Kidney (tissue), 14 donors: ENCODE measurements around the gene GPATCH4. TPM values are rescaled to one million over a fixed set of nuclear protein-coding genes. Genes with fewer than 3 reads are reported as not detected.

ENCODE experiments used
- DNase-seq, 5 donors: peaks; one replicate each; pipeline ENCODE4 v3.0.0-alpha.2; 2013 to 2020
- FAIRE-seq: peaks from 2 replicates; lab custom pipeline; 2012; peaks lifted over from hg19 to GRCh38; lab: Jason Lieb, UNC
- H3K27ac ChIP-seq, 2 donors: one replicate each; pipeline ENCODE4 v1.7.0; 2013; ENCODE audit warnings: low read depth in 2 of 2, low read length in 2 of 2, inconsistent platforms in 1 of 2
- H3K27me3 ChIP-seq: one replicate; pipeline ENCODE4 v1.7.1; 2013; ENCODE audit warnings: low read length, inconsistent platforms; ENCODE audit not compliant: control insufficient read depth, insufficient read depth
- H3K36me3 ChIP-seq, 3 donors: one replicate each; pipeline versions ENCODE4 v1.7.0 to v1.7.1; 2013; ENCODE audit warnings: low read length in 3 of 3, control low read depth in 1 of 3, inconsistent platforms in 1 of 3; ENCODE audit not compliant: insufficient read depth in 3 of 3, control insufficient read depth in 2 of 3
- H3K4me1 ChIP-seq, 3 donors: one replicate each; pipeline versions ENCODE4 v1.7.0 to v1.7.1; 2013; ENCODE audit warnings: low read length in 3 of 3, inconsistent platforms in 1 of 3, low read depth in 1 of 3; ENCODE audit not compliant: control insufficient read depth in 2 of 3, insufficient read depth in 2 of 3
- H3K4me3 ChIP-seq, 3 donors: one replicate each; pipeline versions ENCODE4 v1.7.0 to v1.8.1; 2013; ENCODE audit warnings: low read length in 3 of 3, control low read depth in 1 of 3, inconsistent platforms in 1 of 3
- H3K9ac ChIP-seq, 3 donors: one replicate each; pipeline versions ENCODE4 v1.7.0 to v1.7.1; 2013; ENCODE audit warnings: low read length in 3 of 3, control low read depth in 1 of 3, inconsistent platforms in 1 of 3
- H3K9me3 ChIP-seq, 3 donors: one replicate each; pipeline versions ENCODE4 v1.7.0 to v1.7.1; 2013; ENCODE audit warnings: low read length in 3 of 3, control low read depth in 1 of 3, inconsistent platforms in 1 of 3; ENCODE audit not compliant: control insufficient read depth in 2 of 3, insufficient read depth in 1 of 3
- CTCF ChIP-seq: IDR thresholded peaks from 3 replicates; pipeline ENCODE4 v1.5.1; 2012; ENCODE audit warnings: mild to moderate bottlenecking, moderate library complexity, borderline replicate concordance; ENCODE audit not compliant: insufficient read depth; ENCODE audit errors: extremely low read depth
- intact Hi-C: fragments of 100-400 bp; cut with DNase I; formaldehyde crosslinking; loops from one replicate; pipeline ENCODE4 v1.11.1; 2022
- polyA plus RNA-seq: library from polyadenylated mRNA; stranded (reverse); fragments of 350-450 nt; fragmentation: Illumina TruSeq; extraction: RNeasy Lipid Tissue Mini Kit (QIAGEN cat#74804); gene quantifications from one replicate; pipeline ENCODE4 v1.2.3, GENCODE V29; 2014; ENCODE audit warnings: low read depth, low replicate concordance; ENCODE audit not compliant: insufficient read depth
- total RNA-seq: library from RNA; stranded (reverse); fragmentation: NEBNext Ultra II Directional; extraction: Animal tissue kit (Norgen Biotek cat#: 25700); gene quantifications from one replicate; pipeline ENCODE4 v1.2.1, GENCODE V29; 2021
- donor health status: control.
- donor health status: control.
- donor health status: control.
- donor health status: control.
- donor health status: control.
- donor health status: DM: yes; HTN: yes; CAD: no.
- donor health status: Normal renal cell carcinoma (clear cell type).

GPATCH4 gene
- total and polyA plus RNA-seq, 2 donors from 2014 or later, result 24.0 to 26.2 TPM

GRCh38 chr1:156546267-156546666 is 55.0 kb downstream of the GPATCH4 start:
- no peaks in the 10 kb centered on the region for H3K9me3 ChIP-seq
- intact Hi-C loops, result no loop called here
- H3K4me1 ChIP-seq, result no peaks in the 10 kb centered on the region
- no peak overlapping the region for H3K9ac ChIP-seq
- H3K36me3 ChIP-seq, result no peaks in the 10 kb centered on the region
- H3K4me3 ChIP-seq, result no peak overlapping the region
- DNase-seq (no peak), FAIRE-seq (no peak)
- no peak for TF ChIP-seq CTCF
- no peaks in the 10 kb centered on the region for H3K27me3 ChIP-seq
- no peak overlapping the region for H3K27ac ChIP-seq

- no peak overlapping the region for H3K27ac ChIP-seq
- H3K4me3 ChIP-seq, result no peak overlapping the region
- FAIRE-seq, result no peak
- intact Hi-C loops, result no loop called here
- TF ChIP-seq CTCF, result no peak
- H3K4me1 ChIP-seq, result no peaks in the 10 kb centered on the region
- H3K9me3 ChIP-seq, result no peaks in the 10 kb centered on the region
- H3K9ac ChIP-seq, result no peak overlapping the region
- no peak for DNase-seq
- H3K27me3 ChIP-seq, result no peaks in the 10 kb centered on the region
- no peaks in the 10 kb centered on the region for H3K36me3 ChIP-seq
Observed at GRCh38 chr1:156544592-156545102, 56.6 kb downstream of the GPATCH4 start.

Other genes starting within 250 kb of the GPATCH4 start
- gene RHBG, start 232.3 kb downstream of the GPATCH4 start, total RNA-seq, result 4.2 TPM
- gene RHBG, start 232.3 kb downstream of the GPATCH4 start, polyA plus RNA-seq, result 61.9 TPM
- gene MEF2D, start 100.7 kb downstream of the GPATCH4 start, total RNA-seq, result 49.3 TPM
- 13.7 TPM for gene MEF2D, start 100.7 kb downstream of the GPATCH4 start, polyA plus RNA-seq
- gene IQGAP3, start 28.9 kb downstream of the GPATCH4 start, total RNA-seq, result 1.7 TPM
- 0.13 TPM for gene IQGAP3, start 28.9 kb downstream of the GPATCH4 start, polyA plus RNA-seq
- 0.57 TPM for gene TTC24, start 21.8 kb downstream of the GPATCH4 start, total RNA-seq
- not detected for gene TTC24, start 21.8 kb downstream of the GPATCH4 start, polyA plus RNA-seq
- 78.0 TPM for gene NAXE, start 9.7 kb downstream of the GPATCH4 start, total RNA-seq
- gene NAXE, start 9.7 kb downstream of the GPATCH4 start, polyA plus RNA-seq, result 221 TPM
- 1.9 TPM for gene HAPLN2, start 17.9 kb upstream of the GPATCH4 start, total RNA-seq
- gene HAPLN2, start 17.9 kb upstream of the GPATCH4 start, polyA plus RNA-seq, result 0.30 TPM
- gene BCAN, start 40.6 kb upstream of the GPATCH4 start, total RNA-seq, result 0.19 TPM
- 0.45 TPM for gene BCAN, start 40.6 kb upstream of the GPATCH4 start, polyA plus RNA-seq
- gene NES, start 75.9 kb upstream of the GPATCH4 start, total RNA-seq, result 50.7 TPM
- gene NES, start 75.9 kb upstream of the GPATCH4 start, polyA plus RNA-seq, result 44.3 TPM
- 15.2 TPM for gene CRABP2, start 104.1 kb upstream of the GPATCH4 start, total RNA-seq
- 21.6 TPM for gene CRABP2, start 104.1 kb upstream of the GPATCH4 start, polyA plus RNA-seq
- gene METTL25B, start 127.0 kb upstream of the GPATCH4 start, total RNA-seq, result 35.2 TPM
- 29.4 TPM for gene METTL25B, start 127.0 kb upstream of the GPATCH4 start, polyA plus RNA-seq
- 23.3 TPM for gene ISG20L2, start 127.3 kb upstream of the GPATCH4 start, total RNA-seq
- 13.3 TPM for gene ISG20L2, start 127.3 kb upstream of the GPATCH4 start, polyA plus RNA-seq
- 71.9 TPM for gene MRPL24, start 139.6 kb upstream of the GPATCH4 start, total RNA-seq
- 174 TPM for gene MRPL24, start 139.6 kb upstream of the GPATCH4 start, polyA plus RNA-seq
- 198 TPM for gene HDGF, start 150.2 kb upstream of the GPATCH4 start, total RNA-seq
- gene HDGF, start 150.2 kb upstream of the GPATCH4 start, polyA plus RNA-seq, result 206 TPM
- gene PRCC, start 166.1 kb upstream of the GPATCH4 start, total RNA-seq, result 52.8 TPM
- gene PRCC, start 166.1 kb upstream of the GPATCH4 start, polyA plus RNA-seq, result 50.5 TPM
- gene SH2D2A, start 215.4 kb upstream of the GPATCH4 start, total RNA-seq, result 4.3 TPM
- 0.32 TPM for gene SH2D2A, start 215.4 kb upstream of the GPATCH4 start, polyA plus RNA-seq